ENCODE data around the gene C9orf72. TPM values are rescaled to one million over a fixed set of nuclear protein-coding genes. Genes with fewer than 3 reads are reported as not detected.

The C9orf72 gene
- polyA plus RNA-seq, 6 donors from 2014 or later, result 16.1 to 31.0 (median 23.2) TPM

GRCh38 chr9:27571011-27571410 is 2.3 kb downstream of the C9orf72 start:
- H3K4me1 Mint-ChIP-seq, result peaks cover 22 to 23% (median 23%) of the 10 kb centered on the region in 3 donors
- no peaks in the 10 kb centered on the region for H3K36me3 Mint-ChIP-seq
- DNase-seq, result no peak
- H3K27me3 Mint-ChIP-seq, result no peaks in the 10 kb centered on the region
- H3K27ac Mint-ChIP-seq, result peak overlapping the region in 5 of 6 donors; percentile 59 to 100 (median 99)
- H3K9me3 Mint-ChIP-seq, result no peaks in the 10 kb centered on the region
- H3K4me3 Mint-ChIP-seq, result peak overlapping the region in 1 of 8 donors; percentile 90
- ATAC-seq (ENCODE audit: low read depth in 2 of 2), result no peak

GRCh38 chr9:27569406-27569805 is 3.9 kb downstream of the C9orf72 start:
- H3K27ac Mint-ChIP-seq, result no peak overlapping the region
- ATAC-seq (ENCODE audit: low read depth in 2 of 2), result no peak
- H3K4me1 Mint-ChIP-seq, result peaks cover 19 to 30% (median 22%) of the 10 kb centered on the region in 3 donors
- no peaks in the 10 kb centered on the region for H3K27me3 Mint-ChIP-seq
- no peak overlapping the region for H3K4me3 Mint-ChIP-seq
- H3K9me3 Mint-ChIP-seq, result no peaks in the 10 kb centered on the region
- no peaks in the 10 kb centered on the region for H3K36me3 Mint-ChIP-seq
- no peak for DNase-seq

- DNase-seq (no peak), ATAC-seq (ENCODE audit: low read depth in 2 of 2) (no peak)
- no peak overlapping the region for H3K4me3 Mint-ChIP-seq
- no peaks in the 10 kb centered on the region for H3K9me3 Mint-ChIP-seq
- H3K27ac Mint-ChIP-seq, result no peak overlapping the region
- H3K27me3 Mint-ChIP-seq, result no peaks in the 10 kb centered on the region
- peaks cover 12 to 30% (median 15%) of the 10 kb centered on the region in 3 donors for H3K4me1 Mint-ChIP-seq
- H3K36me3 Mint-ChIP-seq, result peaks cover 0 to 7% of the 10 kb centered on the region in 2 donors
Measured at GRCh38 chr9:27566118-27566517, 7.2 kb downstream of the C9orf72 start.

- H3K4me3 Mint-ChIP-seq, result peak overlapping the region in 1 of 8 donors; percentile 8
- peaks cover 12 to 30% (median 15%) of the 10 kb centered on the region in 3 donors for H3K4me1 Mint-ChIP-seq
- DNase-seq, result no peak
- H3K9me3 Mint-ChIP-seq, result no peaks in the 10 kb centered on the region
- peaks cover 0 to 7% of the 10 kb centered on the region in 2 donors for H3K36me3 Mint-ChIP-seq
- no peak for ATAC-seq (ENCODE audit: low read depth in 2 of 2)
- H3K27ac Mint-ChIP-seq, result peak overlapping the region in 3 of 6 donors; percentile 41 to 70 (median 62)
- H3K27me3 Mint-ChIP-seq, result no peaks in the 10 kb centered on the region
Measured at GRCh38 chr9:27565696-27566095, 7.6 kb downstream of the C9orf72 start.

GRCh38 chr9:27564670-27565069 is 8.6 kb downstream of the C9orf72 start:
- peaks cover 12 to 30% (median 15%) of the 10 kb centered on the region in 3 donors for H3K4me1 Mint-ChIP-seq
- peaks cover 2 to 7% of the 10 kb centered on the region in 2 donors for H3K36me3 Mint-ChIP-seq
- DNase-seq (no peak), ATAC-seq (ENCODE audit: low read depth in 2 of 2) (peak; percentile 49 to 54)
- peak overlapping the region in 5 of 6 donors; percentile 11 to 78 (median 70) for H3K27ac Mint-ChIP-seq
- no peaks in the 10 kb centered on the region for H3K27me3 Mint-ChIP-seq
- peak overlapping the region in 3 of 8 donors; percentile 26 to 61 (median 56) for H3K4me3 Mint-ChIP-seq
- no peaks in the 10 kb centered on the region for H3K9me3 Mint-ChIP-seq

GRCh38 chr9:27563738-27564430 is 9.4 kb downstream of the C9orf72 start:
- Mint-ChIP-seq H3K9me3 (no peaks in the 10 kb centered on the region), H3K27me3 (no peaks in the 10 kb centered on the region), H3K27ac (peak overlapping the region in 5 of 6 donors; percentile 11 to 78 (median 70)), H3K4me3 (peak overlapping the region in 5 of 8 donors; percentile 19 to 70 (median 35)), H3K36me3 (peaks cover 4 to 7% of the 10 kb centered on the region in 2 donors), H3K4me1 (peaks cover 12 to 30% (median 15%) of the 10 kb centered on the region in 3 donors)
- ATAC-seq (ENCODE audit: low read depth in 2 of 2) (peak; percentile 63 to 66), DNase-seq (no peak)

GRCh38 chr9:27561685-27562084 is 11.6 kb downstream of the C9orf72 start:
- H3K36me3 Mint-ChIP-seq, result peaks cover 4 to 7% of the 10 kb centered on the region in 2 donors
- peak overlapping the region in 2 of 6 donors; percentile 11 to 13 for H3K27ac Mint-ChIP-seq
- no peak for DNase-seq
- peak in 1 of 2 donors; percentile 30 for ATAC-seq (ENCODE audit: low read depth in 2 of 2)
- H3K9me3 Mint-ChIP-seq, result no peaks in the 10 kb centered on the region
- peaks cover 12 to 30% (median 15%) of the 10 kb centered on the region in 3 donors for H3K4me1 Mint-ChIP-seq
- H3K27me3 Mint-ChIP-seq, result no peaks in the 10 kb centered on the region
- no peak overlapping the region for H3K4me3 Mint-ChIP-seq

- Mint-ChIP-seq H3K36me3 (peaks cover 4 to 7% of the 10 kb centered on the region in 2 donors), H3K27ac (no peak overlapping the region), H3K9me3 (no peaks in the 10 kb centered on the region), H3K4me1 (peaks cover 12 to 27% (median 15%) of the 10 kb centered on the region in 3 donors), H3K4me3 (no peak overlapping the region), H3K27me3 (no peaks in the 10 kb centered on the region)
- DNase-seq (no peak), ATAC-seq (ENCODE audit: low read depth in 2 of 2) (no peak)
Measured at GRCh38 chr9:27560457-27560856, 12.8 kb downstream of the C9orf72 start.

- no peaks in the 10 kb centered on the region for H3K27me3 Mint-ChIP-seq
- H3K4me1 Mint-ChIP-seq, result peaks cover 4 to 8% (median 6%) of the 10 kb centered on the region in 3 donors
- H3K36me3 Mint-ChIP-seq, result peaks cover 15 to 17% of the 10 kb centered on the region in 2 donors
- no peak overlapping the region for H3K4me3 Mint-ChIP-seq
- DNase-seq, result no peak
- no peaks in the 10 kb centered on the region for H3K9me3 Mint-ChIP-seq
- H3K27ac Mint-ChIP-seq, result no peak overlapping the region
- no peak for ATAC-seq (ENCODE audit: low read depth in 2 of 2)
Measured at GRCh38 chr9:27558307-27558706, 15.0 kb downstream of the C9orf72 start.

GRCh38 chr9:27556470-27556869 is 16.8 kb downstream of the C9orf72 start:
- ATAC-seq (ENCODE audit: low read depth in 2 of 2) (no peak), DNase-seq (no peak)
- H3K27ac Mint-ChIP-seq, result no peak overlapping the region
- H3K9me3 Mint-ChIP-seq, result no peaks in the 10 kb centered on the region
- peaks cover 14 to 24% of the 10 kb centered on the region in 2 donors for H3K36me3 Mint-ChIP-seq
- H3K4me3 Mint-ChIP-seq, result no peak overlapping the region
- H3K27me3 Mint-ChIP-seq, result no peaks in the 10 kb centered on the region
- H3K4me1 Mint-ChIP-seq, result peaks cover under 1 to 2% (median 1%) of the 10 kb centered on the region in 3 donors

GRCh38 chr9:27554712-27555111 is 18.6 kb downstream of the C9orf72 start:
- DNase-seq (no peak), ATAC-seq (ENCODE audit: low read depth in 2 of 2) (no peak)
- no peaks in the 10 kb centered on the region for H3K9me3 Mint-ChIP-seq
- H3K27me3 Mint-ChIP-seq, result no peaks in the 10 kb centered on the region
- no peak overlapping the region for H3K27ac Mint-ChIP-seq
- peaks cover 12 to 22% of the 10 kb centered on the region in 2 donors for H3K36me3 Mint-ChIP-seq
- no peak overlapping the region for H3K4me3 Mint-ChIP-seq
- H3K4me1 Mint-ChIP-seq, result no peaks in the 10 kb centered on the region

- no peak overlapping the region for H3K4me3 Mint-ChIP-seq
- no peak overlapping the region for H3K27ac Mint-ChIP-seq
- ATAC-seq (ENCODE audit: low read depth in 2 of 2) (no peak), DNase-seq (no peak)
- H3K27me3 Mint-ChIP-seq, result no peaks in the 10 kb centered on the region
- H3K36me3 Mint-ChIP-seq, result peaks cover 16 to 24% of the 10 kb centered on the region in 2 donors
- H3K9me3 Mint-ChIP-seq, result no peaks in the 10 kb centered on the region
- H3K4me1 Mint-ChIP-seq, result no peaks in the 10 kb centered on the region
Measured at GRCh38 chr9:27549196-27549755, 24.0 kb downstream of the C9orf72 start.

- no peaks in the 10 kb centered on the region for H3K9me3 Mint-ChIP-seq
- no peaks in the 10 kb centered on the region for H3K27me3 Mint-ChIP-seq
- no peak overlapping the region for H3K27ac Mint-ChIP-seq
- H3K36me3 Mint-ChIP-seq, result peaks cover 9 to 17% of the 10 kb centered on the region in 2 donors
- no peak overlapping the region for H3K4me3 Mint-ChIP-seq
- DNase-seq, result peak; percentile 33
- peak; percentile 34 to 62 for ATAC-seq (ENCODE audit: low read depth in 2 of 2)
- no peaks in the 10 kb centered on the region for H3K4me1 Mint-ChIP-seq
Measured at GRCh38 chr9:27548055-27548741, 25.1 kb downstream of the C9orf72 start.

All from naive B cell (primary cell).